Astrocyte of the cerebellum (primary cell): ENCODE data around the gene ETV7.
"Not testable (repeated sequence)": the region's sequence is repeated elsewhere in the genome, so short reads cannot be mapped to it uniquely, and the experiment has no call there.

Source experiments
- DNase-seq: peaks from one replicate; pipeline ENCODE4 v3.0.0-alpha.2; 2011; ENCODE audit warnings: low read depth
- H3K4me3 ChIP-seq: 2 replicates; pipeline ENCODE4 v1.5.1; 2011; ENCODE audit warnings: mild to moderate bottlenecking, low read depth, low read length, moderate library complexity
- in situ Hi-C: cut with HindIII; loops from 2 replicates; pipeline ENCODE4 v1.10.0; 2017; ENCODE audit warnings: low sequenced_read_pairs
- TF ChIP-seq, protein P1 (sequence below): IDR thresholded peaks from 2 replicates; pipeline ENCODE4 v1.5.1; 2012; ENCODE audit warnings: low read length, low read depth, moderate library complexity, mild to moderate bottlenecking; ENCODE audit errors: missing control alignments

ETV7 gene

GRCh38 chr6:36368421-36368820 lies 19.0 kb downstream of the ETV7 start:
- in situ Hi-C loops = loop anchor here (5.0 kb wide), 1 partner anchor 66 kb away; no protein-coding TSS in a partner anchor
- no peak overlapping the region for H3K4me3 ChIP-seq
- TF ChIP-seq, protein P1, sequence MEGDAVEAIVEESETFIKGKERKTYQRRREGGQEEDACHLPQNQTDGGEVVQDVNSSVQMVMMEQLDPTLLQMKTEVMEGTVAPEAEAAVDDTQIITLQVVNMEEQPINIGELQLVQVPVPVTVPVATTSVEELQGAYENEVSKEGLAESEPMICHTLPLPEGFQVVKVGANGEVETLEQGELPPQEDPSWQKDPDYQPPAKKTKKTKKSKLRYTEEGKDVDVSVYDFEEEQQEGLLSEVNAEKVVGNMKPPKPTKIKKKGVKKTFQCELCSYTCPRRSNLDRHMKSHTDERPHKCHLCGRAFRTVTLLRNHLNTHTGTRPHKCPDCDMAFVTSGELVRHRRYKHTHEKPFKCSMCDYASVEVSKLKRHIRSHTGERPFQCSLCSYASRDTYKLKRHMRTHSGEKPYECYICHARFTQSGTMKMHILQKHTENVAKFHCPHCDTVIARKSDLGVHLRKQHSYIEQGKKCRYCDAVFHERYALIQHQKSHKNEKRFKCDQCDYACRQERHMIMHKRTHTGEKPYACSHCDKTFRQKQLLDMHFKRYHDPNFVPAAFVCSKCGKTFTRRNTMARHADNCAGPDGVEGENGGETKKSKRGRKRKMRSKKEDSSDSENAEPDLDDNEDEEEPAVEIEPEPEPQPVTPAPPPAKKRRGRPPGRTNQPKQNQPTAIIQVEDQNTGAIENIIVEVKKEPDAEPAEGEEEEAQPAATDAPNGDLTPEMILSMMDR = no peak

GRCh38 chr6:36367743-36368142 lies 19.7 kb downstream of the ETV7 start:
- no peak for DNase-seq
- TF ChIP-seq, protein P1 = no peak
- in situ Hi-C loops = loop anchor here (5.0 kb wide), 1 partner anchor 65 kb away; no protein-coding TSS in a partner anchor
- no peak overlapping the region for H3K4me3 ChIP-seq

More at GRCh38 chr6:36368421-36368820, 19.0 kb downstream of the ETV7 start:
- no peak for DNase-seq

- H3K4me3 ChIP-seq = no peak overlapping the region
- in situ Hi-C loops = loop anchor here (5.0 kb wide), 1 partner anchor 63 kb away; no protein-coding TSS in a partner anchor
- TF ChIP-seq, protein P1 = no peak
- no peak for DNase-seq
These were observed 22.6 kb downstream of the ETV7 start for GRCh38 chr6:36364669-36365479.

DNA sequence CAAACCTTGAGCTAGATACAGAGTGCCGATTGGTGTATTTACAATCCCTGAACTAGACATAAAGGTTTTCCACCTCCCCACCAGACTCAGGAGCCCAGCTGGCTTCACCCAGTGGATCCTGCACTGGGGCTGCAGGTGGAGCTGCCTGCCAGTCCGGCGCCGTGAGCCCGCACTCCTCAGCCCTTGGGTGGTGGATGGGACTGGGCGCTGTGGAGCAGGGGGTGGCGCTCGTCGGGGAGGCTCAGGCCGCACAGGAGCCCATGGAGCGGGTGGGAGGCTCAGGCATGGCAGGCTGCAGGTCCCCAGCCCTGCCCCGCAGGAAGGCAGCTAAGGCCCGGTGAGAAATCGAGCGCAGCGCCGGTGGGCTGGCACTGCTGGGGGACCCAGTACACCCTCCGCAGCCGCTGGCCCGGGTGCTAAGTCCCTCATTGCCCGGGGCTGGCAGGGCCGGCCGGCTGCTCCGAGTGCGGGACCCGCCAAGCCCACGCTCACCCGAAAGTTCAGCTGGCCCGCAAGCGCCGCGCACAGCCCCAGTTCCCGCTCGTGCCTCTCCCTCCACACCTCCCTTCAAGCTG lies 23.3 kb downstream of the ETV7 start:
- H3K4me3 ChIP-seq, DNase-seq, in situ Hi-C loops: not testable (repeated sequence)

DNA sequence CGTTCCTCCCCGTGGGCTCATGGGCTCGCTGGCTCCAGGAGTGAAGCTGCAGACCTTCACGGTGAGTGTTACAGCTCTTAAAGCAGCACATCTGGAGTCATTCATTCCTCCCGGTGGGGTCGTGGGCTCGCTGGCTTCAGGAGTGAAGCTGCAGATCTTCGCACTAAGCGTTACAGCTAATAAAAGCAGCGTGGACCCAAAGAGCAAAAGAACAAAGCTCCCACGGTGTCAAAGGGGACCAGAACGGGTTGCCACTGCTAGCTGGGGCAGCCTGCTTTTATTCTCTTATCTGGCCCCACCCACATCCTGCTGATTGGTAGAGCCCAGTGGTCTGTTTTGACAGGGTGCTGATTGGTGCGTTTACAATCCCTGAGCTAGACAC lies 24.1 kb downstream of the ETV7 start:
- DNase-seq, in situ Hi-C loops, H3K4me3 ChIP-seq: not testable (repeated sequence)

DNA sequence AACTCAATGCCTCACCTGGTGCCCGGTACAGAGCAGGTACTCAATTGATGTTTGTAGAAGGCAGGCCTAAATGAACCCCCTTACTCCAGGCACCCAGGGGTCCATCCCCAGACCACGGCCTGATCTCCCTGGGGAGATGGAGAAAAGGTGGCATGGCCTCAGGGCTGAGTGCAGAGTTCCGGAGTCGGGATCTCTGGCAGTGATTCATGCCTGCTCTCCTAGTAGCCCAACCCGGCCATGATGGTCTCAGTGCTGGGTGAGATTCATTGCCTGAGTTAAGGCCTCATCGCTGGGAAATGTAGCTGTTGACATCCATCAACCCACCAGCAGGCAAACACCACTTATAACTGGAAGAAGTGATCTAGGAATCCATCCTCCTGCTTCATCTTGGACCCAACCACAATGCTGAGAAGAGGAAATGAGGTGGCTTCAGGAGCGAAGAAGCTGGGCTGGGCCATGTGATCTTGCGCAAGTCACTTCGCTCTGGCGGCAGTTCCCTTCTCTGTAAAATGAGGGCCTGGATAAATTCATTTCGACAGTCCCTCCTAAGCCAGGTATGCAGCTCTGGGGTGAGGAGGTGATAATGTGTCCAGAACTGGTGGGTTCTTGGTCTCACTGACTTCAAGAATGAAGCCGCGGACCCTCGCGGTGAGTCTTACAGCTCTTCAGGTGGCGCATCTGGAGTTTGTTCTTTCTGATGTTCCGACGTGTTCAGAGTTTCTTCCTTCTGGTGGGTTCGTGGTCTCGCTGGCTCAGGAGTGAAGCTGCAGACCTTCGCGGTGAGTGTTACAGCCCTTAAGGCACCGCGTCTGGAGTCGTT lies 24.7 kb downstream of the ETV7 start:
- TF ChIP-seq, protein P1 = no peak
- DNase-seq = no peak
- no peak overlapping the region for H3K4me3 ChIP-seq
- in situ Hi-C loops = no loop called here

- no peak overlapping the region for H3K4me3 ChIP-seq
- DNase-seq = no peak
- in situ Hi-C loops = no loop called here
- TF ChIP-seq, protein P1 = no peak
These were observed 26.4 kb downstream of the ETV7 start for GRCh38 chr6:36361071-36361470.
